Activated CD4-positive, alpha-beta T cell treated with anti-CD3 and anti-CD28 coated beads, Interleukin-2, amount 10 ng/mL, durations not matched to agents 7 days and 5 days (primary cell): ENCODE data around the gene REXO1. TPM values are rescaled to one million over a fixed set of nuclear protein-coding genes. Genes with fewer than 3 reads are reported as not detected.
A peak's percentile ranks its signal among the peaks of the same experiment; 100 is the strongest.

Source experiments
- CTCF ChIA-PET: fragments of 350-600 bp; sonication (Branson Sonifier 250); formaldehyde crosslinking; loops from one replicate; lab custom pipeline; 2021; ENCODE audit warnings: antibody characterized with exemption; lab: Charles Lee
- POLR2A ChIA-PET: fragments of 350-600 bp; sonication (Branson Sonifier 250); formaldehyde crosslinking; loops from one replicate; lab custom pipeline; 2021; ENCODE audit warnings: antibody characterized with exemption; lab: Charles Lee
- DNase-seq: peaks from one replicate; pipeline ENCODE4 v3.0.0-alpha.2; 2020
- H3K27ac Mint-ChIP-seq: one replicate; pipeline ENCODE4 v1.8.0; 2021; ENCODE audit warnings: mild to moderate bottlenecking, moderate library complexity, mixed read lengths
- H3K27me3 Mint-ChIP-seq: one replicate; pipeline ENCODE4 v1.8.0; 2021; ENCODE audit warnings: mixed read lengths
- H3K36me3 Mint-ChIP-seq: one replicate; pipeline ENCODE4 v1.8.0; 2021; ENCODE audit warnings: low read depth, mixed read lengths
- H3K4me1 Mint-ChIP-seq: one replicate; pipeline ENCODE4 v1.8.0; 2021; ENCODE audit warnings: mixed read lengths
- H3K4me3 Mint-ChIP-seq: one replicate; pipeline ENCODE4 v1.8.0; 2021; ENCODE audit warnings: mild to moderate bottlenecking, moderate library complexity, mixed read lengths
- H3K9me3 Mint-ChIP-seq: one replicate; pipeline ENCODE4 v1.8.0; 2021; ENCODE audit warnings: mixed read lengths
- total RNA-seq, 2 experiments: library from RNA; stranded (reverse); gene quantifications; one replicate each; pipeline ENCODE4 v1.2.3, GENCODE V29; 2021

The REXO1 gene
- total RNA-seq, 2 experiments from 2014 or later: 44.2 to 54.7 TPM

- no peaks in the 10 kb centered on the region for H3K9me3 Mint-ChIP-seq
- ChIA-PET POLR2A (no interaction called here), CTCF (no interaction called here)
- peaks cover 2% of the 10 kb centered on the region for H3K36me3 Mint-ChIP-seq
- DNase-seq: no peak
- no peak overlapping the region for H3K27ac Mint-ChIP-seq
- peaks cover 53% of the 10 kb centered on the region for H3K27me3 Mint-ChIP-seq
- no peak overlapping the region for H3K4me3 Mint-ChIP-seq
- H3K4me1 Mint-ChIP-seq: no peaks in the 10 kb centered on the region
Observed at GRCh38 chr19:1776606-1777147, 71.6 kb downstream of the REXO1 start.

- peaks cover 2% of the 10 kb centered on the region for H3K36me3 Mint-ChIP-seq
- peaks cover 57% of the 10 kb centered on the region for H3K27me3 Mint-ChIP-seq
- H3K27ac Mint-ChIP-seq: no peak overlapping the region
- H3K9me3 Mint-ChIP-seq: peaks cover 5% of the 10 kb centered on the region
- DNase-seq: no peak
- H3K4me3 Mint-ChIP-seq: no peak overlapping the region
- H3K4me1 Mint-ChIP-seq: no peaks in the 10 kb centered on the region
- POLR2A ChIA-PET: no interaction called here
- CTCF ChIA-PET: no interaction called here
Observed at GRCh38 chr19:1775951-1776605, 72.2 kb downstream of the REXO1 start.

- no peaks in the 10 kb centered on the region for H3K4me1 Mint-ChIP-seq
- H3K9me3 Mint-ChIP-seq: peaks cover 12% of the 10 kb centered on the region
- no peak for DNase-seq
- H3K27ac Mint-ChIP-seq: no peak overlapping the region
- H3K36me3 Mint-ChIP-seq: peaks cover 2% of the 10 kb centered on the region
- H3K27me3 Mint-ChIP-seq: peaks cover 57% of the 10 kb centered on the region
- CTCF ChIA-PET: no interaction called here
- H3K4me3 Mint-ChIP-seq: no peak overlapping the region
- POLR2A ChIA-PET: no interaction called here
Observed at GRCh38 chr19:1774989-1775772, 73.1 kb downstream of the REXO1 start.

DNA sequence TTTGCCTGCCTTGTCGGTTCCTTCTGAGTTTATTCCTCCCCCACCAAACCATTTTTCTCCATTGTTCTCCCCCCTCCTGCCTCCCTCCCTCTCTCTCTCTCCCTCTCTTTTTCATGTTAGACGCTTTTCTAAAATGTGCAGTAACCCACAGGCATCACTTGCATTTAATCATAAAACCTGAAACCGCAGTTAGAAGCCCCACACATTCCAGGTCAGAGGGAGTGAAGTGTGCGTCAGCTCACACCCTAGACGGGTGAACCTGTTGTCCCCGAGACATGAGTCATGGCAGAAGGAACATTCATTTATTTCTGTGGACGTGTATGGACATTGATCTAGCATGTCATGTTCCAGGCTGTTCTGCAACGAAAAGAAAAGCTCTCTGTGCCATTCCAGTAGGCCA, 75.1 kb downstream of the REXO1 start:
- ChIA-PET CTCF (interaction anchor here (0.7 to 1.3 kb wide), 3 partner anchors 9 to 227 kb away, joined by 3 read pairs; no protein-coding TSS in a partner anchor), POLR2A (no interaction called here)
- Mint-ChIP-seq H3K4me1 (no peaks in the 10 kb centered on the region), H3K27ac (no peak overlapping the region), H3K4me3 (peak overlapping the region; percentile 16), H3K27me3 (peaks cover 49% of the 10 kb centered on the region), H3K36me3 (peaks cover 2% of the 10 kb centered on the region), H3K9me3 (peaks cover 15% of the 10 kb centered on the region)
- no peak for DNase-seq

DNA sequence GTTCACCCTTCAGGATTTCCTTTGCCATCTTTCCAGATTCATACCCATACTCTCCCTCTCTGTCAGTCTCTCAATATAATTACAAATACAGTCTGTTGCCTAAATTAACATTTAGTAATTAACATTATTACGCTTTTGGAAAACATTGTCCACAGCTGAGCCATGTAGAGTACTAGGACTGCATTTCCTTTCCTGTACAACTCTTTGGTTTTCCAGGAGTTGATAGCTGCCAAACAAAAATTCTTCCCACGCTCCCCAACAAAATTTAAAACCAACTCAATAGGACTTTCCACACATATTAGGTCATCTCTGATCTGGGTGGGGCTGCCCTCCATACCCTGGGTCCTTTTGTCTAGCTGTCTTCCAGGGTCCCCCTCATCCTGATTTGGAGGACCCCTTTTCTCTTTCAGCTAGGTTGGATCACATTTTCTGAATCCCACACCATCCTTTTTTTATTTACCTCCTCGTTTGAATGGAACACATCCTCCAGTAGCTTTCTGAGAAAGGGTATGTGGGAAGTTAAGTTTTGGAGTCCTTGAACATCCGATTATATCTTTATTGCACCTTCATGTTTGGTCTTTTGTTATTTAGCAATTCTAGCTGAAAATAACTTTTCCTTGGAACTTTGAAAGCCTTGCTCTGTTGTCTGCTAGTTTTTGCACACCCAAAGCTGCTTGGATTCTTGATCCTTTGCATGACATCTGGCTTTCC, 77.3 kb downstream of the REXO1 start:
- H3K4me3 Mint-ChIP-seq: no peak overlapping the region
- no peaks in the 10 kb centered on the region for H3K4me1 Mint-ChIP-seq
- POLR2A ChIA-PET: no interaction called here
- H3K27me3 Mint-ChIP-seq: peaks cover 45% of the 10 kb centered on the region
- no peak overlapping the region for H3K27ac Mint-ChIP-seq
- H3K9me3 Mint-ChIP-seq: peaks cover 15% of the 10 kb centered on the region
- DNase-seq: no peak
- CTCF ChIA-PET: interaction anchor here (0.9 to 2.1 kb wide), 3 partner anchors 12 to 55 kb away, joined by 3 to 8 read pairs (median 3); no protein-coding TSS in a partner anchor
- H3K36me3 Mint-ChIP-seq: no peaks in the 10 kb centered on the region

- ChIA-PET POLR2A (no interaction called here), CTCF (interaction anchor here (1.6 to 2.1 kb wide), 2 partner anchors 13 to 56 kb away, joined by 3 to 8 read pairs; no protein-coding TSS in a partner anchor)
- peaks cover 55% of the 10 kb centered on the region for H3K27me3 Mint-ChIP-seq
- peaks cover 15% of the 10 kb centered on the region for H3K9me3 Mint-ChIP-seq
- no peak for DNase-seq
- H3K4me1 Mint-ChIP-seq: no peaks in the 10 kb centered on the region
- no peaks in the 10 kb centered on the region for H3K36me3 Mint-ChIP-seq
- no peak overlapping the region for H3K27ac Mint-ChIP-seq
- H3K4me3 Mint-ChIP-seq: no peak overlapping the region
Observed at GRCh38 chr19:1769645-1769985, 78.7 kb downstream of the REXO1 start.

GRCh38 chr19:1768918-1769644, 79.2 kb downstream of the REXO1 start:
- POLR2A ChIA-PET: no interaction called here
- Mint-ChIP-seq H3K27ac (no peak overlapping the region), H3K9me3 (peaks cover 15% of the 10 kb centered on the region), H3K27me3 (peaks cover 54% of the 10 kb centered on the region), H3K4me3 (no peak overlapping the region), H3K36me3 (no peaks in the 10 kb centered on the region), H3K4me1 (no peaks in the 10 kb centered on the region)
- CTCF ChIA-PET: interaction anchor here (1.2 to 1.3 kb wide), 3 partner anchors 22 to 97 kb away, joined by 3 to 5 read pairs (median 3); no protein-coding TSS in a partner anchor
- DNase-seq: no peak

- peaks cover 15% of the 10 kb centered on the region for H3K9me3 Mint-ChIP-seq
- peaks cover 56% of the 10 kb centered on the region for H3K27me3 Mint-ChIP-seq
- no peak overlapping the region for H3K4me3 Mint-ChIP-seq
- H3K27ac Mint-ChIP-seq: no peak overlapping the region
- ChIA-PET CTCF (interaction anchor here (0.7 to 1.3 kb wide), 4 partner anchors 13 to 96 kb away, joined by 3 to 5 read pairs (median 3); no protein-coding TSS in a partner anchor), POLR2A (interaction anchor here (0.5 kb wide), 1 partner anchor 149 kb away, joined by 3 read pairs; no protein-coding TSS in a partner anchor)
- no peaks in the 10 kb centered on the region for H3K4me1 Mint-ChIP-seq
- DNase-seq: no peak
- H3K36me3 Mint-ChIP-seq: no peaks in the 10 kb centered on the region
Observed at GRCh38 chr19:1768248-1768647, 80.0 kb downstream of the REXO1 start.

DNA sequence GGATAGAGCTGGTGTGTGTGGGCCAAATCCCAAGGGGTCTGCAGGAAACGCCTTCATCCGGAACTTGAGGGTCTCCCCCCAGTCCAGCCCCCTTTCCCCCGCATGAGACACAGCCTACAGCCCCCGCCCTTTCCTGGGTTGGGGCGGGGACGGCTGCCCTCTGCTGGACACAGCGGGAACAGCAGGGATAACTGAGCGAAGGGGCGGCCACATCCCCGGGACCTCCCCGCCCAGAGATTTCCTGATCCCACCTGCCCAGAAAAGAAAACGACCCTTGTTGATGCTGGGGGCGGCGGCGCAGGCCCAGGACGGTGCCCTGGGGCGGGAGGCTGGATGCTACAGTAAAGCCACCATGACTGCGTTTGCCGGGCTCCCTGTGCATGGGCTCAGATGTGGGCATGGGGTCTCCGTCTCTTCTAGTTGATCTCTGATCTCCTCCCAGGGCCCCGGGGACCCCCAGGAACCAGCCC, 80.8 kb downstream of the REXO1 start:
- ChIA-PET CTCF (interaction anchor here (1.0 to 1.3 kb wide), 4 partner anchors 20 to 221 kb away, joined by 3 to 5 read pairs (median 3); no protein-coding TSS in a partner anchor), POLR2A (no interaction called here)
- H3K4me3 Mint-ChIP-seq: no peak overlapping the region
- DNase-seq: peak; percentile 41
- no peak overlapping the region for H3K27ac Mint-ChIP-seq
- H3K27me3 Mint-ChIP-seq: peaks cover 56% of the 10 kb centered on the region
- H3K36me3 Mint-ChIP-seq: no peaks in the 10 kb centered on the region
- peaks cover 15% of the 10 kb centered on the region for H3K9me3 Mint-ChIP-seq
- H3K4me1 Mint-ChIP-seq: no peaks in the 10 kb centered on the region

DNA sequence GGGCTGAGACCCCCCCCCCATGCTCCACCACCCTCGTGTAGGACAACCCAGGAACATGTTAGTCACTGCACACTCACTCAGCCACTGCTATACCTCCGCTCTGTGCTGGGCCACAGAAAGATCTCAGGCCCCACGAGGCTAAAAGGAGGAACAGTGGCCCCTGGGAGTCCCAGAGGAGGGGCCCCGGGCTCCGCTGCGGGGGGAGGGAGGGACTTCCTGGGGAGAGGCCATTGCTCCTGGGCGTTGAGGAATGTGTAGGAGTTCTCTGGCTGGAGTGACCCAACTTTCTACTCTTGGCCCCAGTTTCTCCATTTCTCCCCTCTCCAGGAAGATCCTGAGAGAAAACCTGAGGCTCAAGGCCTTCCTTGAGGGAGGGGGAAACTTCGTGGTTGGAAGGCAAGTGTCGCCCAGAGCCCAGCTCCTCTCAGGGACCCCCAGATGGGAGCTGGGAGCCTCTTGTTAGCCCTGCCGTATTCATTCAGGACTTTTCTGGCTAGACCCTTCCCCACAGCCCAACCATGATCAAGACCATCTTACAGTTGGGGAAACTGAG, 81.4 kb downstream of the REXO1 start:
- Mint-ChIP-seq H3K4me1 (no peaks in the 10 kb centered on the region), H3K9me3 (peaks cover 15% of the 10 kb centered on the region), H3K36me3 (no peaks in the 10 kb centered on the region), H3K27me3 (peaks cover 57% of the 10 kb centered on the region), H3K27ac (no peak overlapping the region), H3K4me3 (no peak overlapping the region)
- CTCF ChIA-PET: interaction anchor here (1.0 kb wide), 1 partner anchor 221 kb away, joined by 3 read pairs; no protein-coding TSS in a partner anchor
- DNase-seq: no peak
- POLR2A ChIA-PET: interaction anchor here (0.6 kb wide), 1 partner anchor 115 kb away, joined by 3 read pairs; no protein-coding TSS in a partner anchor

DNA sequence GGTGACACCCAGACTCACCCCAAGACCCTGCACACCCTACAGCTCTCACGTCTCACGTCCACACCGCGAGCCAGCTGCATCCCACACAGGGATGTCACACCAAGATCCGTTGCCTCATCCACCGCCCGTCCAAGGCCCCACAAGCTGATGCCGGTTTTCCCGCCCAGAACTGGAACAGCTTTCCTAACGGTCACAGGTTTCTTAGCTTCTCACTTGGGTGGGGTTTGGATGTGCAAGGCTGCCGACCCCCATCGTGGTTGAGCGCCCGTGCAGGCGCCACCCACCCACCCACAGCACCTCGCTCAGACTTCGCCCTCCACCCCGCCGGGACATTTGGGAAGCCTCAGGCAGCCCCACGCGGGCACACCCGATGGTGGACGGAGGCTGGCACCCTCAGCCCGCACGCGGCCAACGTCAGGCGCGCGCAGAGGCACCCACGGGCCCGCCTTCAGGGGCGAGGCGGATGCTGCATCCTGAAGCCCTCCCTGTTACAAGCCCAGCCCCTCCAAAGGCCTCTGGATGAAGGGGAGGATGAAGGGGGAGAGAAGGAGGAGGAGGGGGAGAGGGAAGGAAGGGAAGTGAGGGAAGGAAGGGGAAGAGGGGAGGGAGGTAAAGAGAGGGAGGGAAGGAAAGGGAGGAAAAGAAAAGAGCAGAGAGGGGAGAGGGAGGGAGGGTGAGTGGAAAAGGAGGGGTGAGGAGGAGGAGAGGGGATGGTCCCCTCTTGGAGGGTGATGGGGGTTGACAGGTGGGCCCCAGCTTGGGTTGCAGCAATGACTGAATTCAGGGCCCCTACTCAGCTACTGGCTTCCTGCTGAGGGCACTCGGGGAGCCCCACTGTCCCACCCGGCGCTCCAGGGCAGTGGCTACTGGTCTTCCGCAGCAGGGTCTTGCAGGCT, 82.1 kb downstream of the REXO1 start:
- H3K4me3 Mint-ChIP-seq: no peak overlapping the region
- peaks cover 3% of the 10 kb centered on the region for H3K36me3 Mint-ChIP-seq
- ChIA-PET POLR2A (interaction anchor here (0.6 kb wide), 1 partner anchor 115 kb away, joined by 3 read pairs; no protein-coding TSS in a partner anchor), CTCF (no interaction called here)
- no peak for DNase-seq
- peaks cover 11% of the 10 kb centered on the region for H3K9me3 Mint-ChIP-seq
- H3K27ac Mint-ChIP-seq: no peak overlapping the region
- no peaks in the 10 kb centered on the region for H3K4me1 Mint-ChIP-seq
- H3K27me3 Mint-ChIP-seq: peaks cover 60% of the 10 kb centered on the region
